HUES48 (cell line): Measurements from ENCODE around the gene ANXA1.
"Not testable (repeated sequence)": the region's sequence is repeated elsewhere in the genome, so short reads cannot be mapped to it uniquely, and the experiment has no call there.

Experiments
- H3K27ac ChIP-seq: one replicate; pipeline ENCODE4 v1.7.0; 2013; ENCODE audit warnings: low read depth, low read length, inconsistent platforms
- H3K27me3 ChIP-seq: 2 replicates; pipeline ENCODE4 v1.6.1; 2013; ENCODE audit warnings: mild to moderate bottlenecking, low read length; ENCODE audit not compliant: control insufficient read depth, insufficient read depth
- H3K36me3 ChIP-seq: 2 replicates; pipeline ENCODE4 v1.6.1; 2013; ENCODE audit warnings: low read length; ENCODE audit not compliant: control insufficient read depth, insufficient read depth
- H3K4me1 ChIP-seq: 2 replicates; pipeline ENCODE4 v1.6.1; 2013; ENCODE audit warnings: mild to moderate bottlenecking, low read length; ENCODE audit not compliant: control insufficient read depth, insufficient read depth
- H3K4me3 ChIP-seq: 2 replicates; pipeline ENCODE4 v1.5.1; 2013; ENCODE audit warnings: mild to moderate bottlenecking, low read depth, low read length
- H3K9ac ChIP-seq: 2 replicates; pipeline ENCODE4 v1.6.1; 2013; ENCODE audit warnings: mild to moderate bottlenecking, low read depth, low read length, moderate library complexity
- H3K9me3 ChIP-seq: 2 replicates; pipeline ENCODE4 v1.6.1; 2013; ENCODE audit warnings: low read length; ENCODE audit not compliant: control insufficient read depth, insufficient read depth

ANXA1 gene

DNA sequence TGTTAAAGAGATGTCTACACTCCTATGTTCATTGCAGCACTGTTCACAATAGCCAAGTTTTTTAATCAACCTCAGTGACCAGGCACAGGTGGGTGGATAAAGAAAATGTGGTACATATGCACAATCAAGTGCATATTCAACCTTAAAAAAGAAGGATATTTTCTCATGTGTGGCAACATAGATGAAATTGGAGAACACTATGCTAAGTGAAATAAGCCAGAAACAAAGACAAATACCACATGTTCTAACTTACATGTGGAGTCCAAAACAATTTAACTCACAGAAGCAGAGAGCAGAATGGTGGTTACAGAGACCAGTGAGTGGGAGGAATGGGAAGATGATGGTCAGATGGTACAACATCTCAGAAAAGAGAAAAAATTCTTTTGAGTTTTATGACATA is 31.8 kb downstream of the ANXA1 start:
- no peak overlapping the region for H3K4me3 ChIP-seq

DNA sequence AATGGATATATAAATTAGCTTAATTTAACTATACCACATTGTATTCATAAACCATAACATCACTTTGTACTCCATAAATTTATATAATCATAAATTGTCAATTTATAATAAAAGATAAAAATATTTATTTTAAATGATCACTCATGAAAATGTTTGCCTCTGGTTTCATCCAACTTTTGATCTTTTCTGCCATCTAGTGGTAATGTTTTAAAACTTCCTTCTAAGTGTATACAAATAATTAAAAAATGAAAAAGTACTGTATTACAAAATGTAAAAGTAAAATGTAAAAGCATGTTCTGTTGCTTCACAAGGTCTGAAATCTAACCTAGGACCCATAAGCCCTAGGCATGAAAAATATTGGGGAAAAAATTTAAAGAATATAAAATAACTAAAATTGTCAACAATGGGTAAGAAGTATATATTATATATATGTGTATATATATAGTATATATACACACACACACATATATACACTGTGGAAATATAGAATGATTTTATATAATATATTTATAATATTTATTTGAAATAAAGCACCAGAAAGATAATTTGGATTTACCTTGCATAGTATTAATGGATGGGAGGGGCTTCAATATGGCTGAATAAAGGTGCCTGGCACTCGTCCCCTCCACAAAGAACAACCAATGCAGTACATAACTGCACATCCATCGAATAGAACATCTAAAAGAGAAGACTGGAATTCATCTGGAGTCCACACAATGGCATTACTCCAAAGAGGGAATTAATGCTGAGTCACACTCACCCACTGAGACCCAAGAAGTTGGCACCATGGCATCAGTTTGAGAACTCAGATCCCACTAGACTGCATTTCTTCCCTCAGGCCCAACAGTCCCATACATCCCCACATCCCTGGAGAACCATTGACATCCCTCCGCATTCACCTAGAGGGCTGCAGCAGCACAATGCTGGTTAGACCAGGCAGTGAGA is 32.5 kb downstream of the ANXA1 start:
- Histone ChIP-seq H3K27ac (no peak overlapping the region), H3K36me3 (no peaks in the 10 kb centered on the region), H3K4me1 (peaks cover 6% of the 10 kb centered on the region; the same call in 1 of the 2 replicates), H3K4me3 (no peak overlapping the region), H3K9ac (no peak overlapping the region), H3K27me3 (no peaks in the 10 kb centered on the region), H3K9me3 (no peaks in the 10 kb centered on the region)

More for the DNA sequence above, 31.8 kb downstream of the ANXA1 start:
- H3K9me3 ChIP-seq: no peaks in the 10 kb centered on the region
- H3K36me3 ChIP-seq: no peaks in the 10 kb centered on the region
- no peak overlapping the region for H3K27ac ChIP-seq
- H3K27me3 ChIP-seq: no peaks in the 10 kb centered on the region
- H3K9ac ChIP-seq: no peak overlapping the region
- peaks cover 6% of the 10 kb centered on the region; the same call in 1 of the 2 replicates for H3K4me1 ChIP-seq

DNA sequence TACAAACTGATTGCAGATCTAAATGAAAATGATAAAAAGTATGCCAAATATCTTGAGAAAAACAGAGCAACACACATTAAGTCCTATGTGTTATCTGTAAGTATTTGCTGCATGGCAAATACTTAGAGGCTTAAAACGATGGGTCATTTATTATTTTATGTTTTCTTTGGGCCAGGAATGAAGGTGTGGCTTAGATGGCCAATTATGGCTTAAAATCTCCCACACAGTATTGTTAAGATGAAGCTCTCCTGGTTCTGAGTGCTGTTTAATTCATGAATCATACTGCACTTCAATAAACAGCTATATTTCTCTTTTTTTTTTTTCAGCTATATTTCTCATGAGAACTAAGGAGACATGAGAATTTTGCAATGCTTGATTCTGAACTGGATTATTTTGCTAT is 39.4 kb downstream of the ANXA1 start:
- not testable (repeated sequence) for H3K36me3 ChIP-seq, H3K9ac ChIP-seq, H3K9me3 ChIP-seq, H3K27me3 ChIP-seq, H3K4me1 ChIP-seq, H3K4me3 ChIP-seq, H3K27ac ChIP-seq

DNA sequence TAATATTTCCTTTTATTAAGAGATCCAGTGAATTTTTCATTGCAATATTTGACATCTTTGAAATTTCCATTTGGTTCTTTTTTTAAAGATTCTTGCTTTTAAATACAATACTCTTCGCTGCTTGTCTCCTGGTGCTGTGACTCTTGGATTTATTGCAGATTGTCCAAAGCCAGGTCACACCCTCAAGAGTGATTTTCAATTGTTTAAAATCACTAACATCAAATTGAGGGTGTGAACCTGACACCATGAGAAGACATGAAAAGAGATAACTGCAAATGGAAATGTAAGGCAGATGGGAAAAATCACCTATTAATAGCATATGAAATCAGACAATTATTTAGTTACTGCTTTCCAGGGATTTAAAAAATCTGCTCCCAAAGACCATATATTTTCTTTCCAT is 42.6 kb downstream of the ANXA1 start:
- H3K9ac ChIP-seq: no peak overlapping the region
- H3K27ac ChIP-seq: no peak overlapping the region

DNA sequence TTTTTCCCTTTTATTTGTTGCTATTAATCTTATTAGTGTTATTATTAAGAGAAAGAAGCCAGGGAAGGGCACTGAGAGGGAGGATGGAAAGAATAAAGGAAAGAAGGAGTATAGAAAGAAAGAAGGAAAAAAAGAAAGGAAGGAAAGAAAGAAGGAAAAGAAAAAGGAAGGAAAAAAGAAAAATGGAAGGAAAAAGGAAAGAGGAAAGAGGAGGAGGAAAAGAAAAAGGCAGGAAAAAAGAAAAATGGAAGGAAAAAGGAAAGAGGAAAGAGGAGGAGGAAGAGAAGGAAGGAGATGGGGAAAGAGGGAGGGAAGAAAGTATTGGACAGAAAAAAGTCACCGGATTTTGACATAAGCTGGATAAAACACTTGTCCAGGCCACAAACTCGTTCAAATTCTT is 47.8 kb downstream of the ANXA1 start:
- Histone ChIP-seq H3K9ac (no peak overlapping the region), H3K9me3 (no peaks in the 10 kb centered on the region), H3K4me3 (no peak overlapping the region), H3K27ac (no peak overlapping the region), H3K36me3 (no peaks in the 10 kb centered on the region), H3K4me1 (peaks cover 12% of the 10 kb centered on the region; the same call in 1 of the 2 replicates), H3K27me3 (no peaks in the 10 kb centered on the region)

More for the DNA sequence above, 42.6 kb downstream of the ANXA1 start:
- H3K36me3 ChIP-seq: no peaks in the 10 kb centered on the region
- H3K27me3 ChIP-seq: no peaks in the 10 kb centered on the region
- no peak overlapping the region for H3K4me3 ChIP-seq
- H3K9me3 ChIP-seq: no peaks in the 10 kb centered on the region
- no peaks in the 10 kb centered on the region for H3K4me1 ChIP-seq

DNA sequence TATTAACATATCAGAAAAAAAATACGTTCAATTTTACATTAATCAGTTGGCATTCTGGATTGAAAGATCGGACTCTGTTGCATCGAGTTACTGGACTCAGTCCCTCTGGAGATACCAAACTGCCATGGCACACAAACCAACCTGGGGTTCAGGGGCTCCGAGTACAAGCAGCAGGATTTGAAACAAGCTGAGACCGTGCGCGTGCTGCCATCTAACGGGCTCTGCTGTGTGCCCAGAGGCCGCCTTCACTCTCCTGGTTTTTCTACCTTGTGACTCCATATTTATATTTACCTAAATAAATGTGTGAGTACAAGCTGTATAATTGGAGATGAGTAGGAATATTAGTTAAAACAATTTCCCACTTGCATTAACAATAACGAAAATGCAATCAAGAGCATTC is 48.2 kb downstream of the ANXA1 start:
- H3K9ac ChIP-seq: no peak overlapping the region
- no peaks in the 10 kb centered on the region for H3K36me3 ChIP-seq
- no peaks in the 10 kb centered on the region for H3K9me3 ChIP-seq
- no peak overlapping the region for H3K4me3 ChIP-seq
- H3K27me3 ChIP-seq: no peaks in the 10 kb centered on the region
- peaks cover 12% of the 10 kb centered on the region; the same call in 1 of the 2 replicates for H3K4me1 ChIP-seq
- no peak overlapping the region for H3K27ac ChIP-seq

DNA sequence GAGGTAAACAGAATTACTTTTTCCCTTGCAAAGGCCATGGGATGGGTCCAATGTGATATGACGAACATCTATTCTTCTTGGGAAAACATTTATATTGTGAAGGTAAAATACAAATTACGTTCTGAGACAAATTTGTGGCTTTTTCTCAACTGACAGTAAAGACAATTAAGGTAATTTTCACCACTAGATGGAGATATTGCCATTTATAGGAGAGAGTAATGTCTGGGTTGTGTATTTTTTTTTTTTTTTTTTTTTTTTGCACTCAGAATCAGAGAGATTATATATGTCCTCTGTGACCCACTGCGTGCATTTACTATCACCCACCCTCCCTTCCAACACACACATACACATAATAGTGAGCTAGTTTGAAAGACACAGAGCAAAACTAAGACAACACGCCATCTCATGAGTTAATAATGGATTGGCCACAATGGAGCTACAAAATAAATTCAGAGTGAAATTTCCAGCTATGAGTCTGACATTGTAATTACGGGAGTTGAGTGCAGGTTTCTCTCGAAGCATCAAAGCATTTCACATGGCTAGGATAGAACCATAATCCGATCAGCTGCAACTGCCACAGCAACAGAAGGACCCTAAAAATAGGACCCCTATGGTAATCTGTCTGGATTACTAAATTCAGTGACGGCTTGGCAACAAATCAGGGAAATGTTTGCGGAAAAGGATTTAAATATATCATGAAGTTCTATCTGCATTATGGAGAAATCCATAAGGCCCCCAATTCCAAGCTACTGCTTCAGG is 49.2 kb downstream of the ANXA1 start:
- Histone ChIP-seq H3K4me1 (peaks cover 12% of the 10 kb centered on the region; the same call in 1 of the 2 replicates), H3K36me3 (no peaks in the 10 kb centered on the region), H3K9ac (no peak overlapping the region), H3K27ac (no peak overlapping the region), H3K27me3 (no peaks in the 10 kb centered on the region), H3K9me3 (no peaks in the 10 kb centered on the region), H3K4me3 (no peak overlapping the region)

DNA sequence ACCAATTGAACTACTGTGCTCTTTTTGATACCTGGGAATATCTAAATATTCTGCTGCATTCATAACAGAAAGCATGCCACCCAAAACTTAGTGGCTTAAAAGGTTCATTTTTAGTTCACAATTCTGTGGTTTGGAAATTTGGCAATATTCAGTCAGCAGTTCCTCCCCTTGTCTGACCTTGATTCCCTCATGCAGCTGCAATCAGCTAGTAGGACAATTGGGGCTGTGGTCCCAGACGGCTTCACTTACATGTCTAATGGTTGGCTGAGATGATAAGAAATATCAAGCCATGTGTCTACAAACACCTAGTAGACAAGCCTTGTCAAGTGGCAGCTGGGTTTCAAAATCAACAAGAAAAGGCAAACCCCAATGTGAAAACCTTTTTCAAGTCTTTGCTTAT is 51.3 kb downstream of the ANXA1 start:
- Histone ChIP-seq H3K27me3 (no peaks in the 10 kb centered on the region), H3K4me1 (peaks cover 12% of the 10 kb centered on the region; the same call in 1 of the 2 replicates), H3K36me3 (no peaks in the 10 kb centered on the region), H3K4me3 (no peak overlapping the region), H3K9me3 (no peaks in the 10 kb centered on the region), H3K27ac (no peak overlapping the region), H3K9ac (no peak overlapping the region)

DNA sequence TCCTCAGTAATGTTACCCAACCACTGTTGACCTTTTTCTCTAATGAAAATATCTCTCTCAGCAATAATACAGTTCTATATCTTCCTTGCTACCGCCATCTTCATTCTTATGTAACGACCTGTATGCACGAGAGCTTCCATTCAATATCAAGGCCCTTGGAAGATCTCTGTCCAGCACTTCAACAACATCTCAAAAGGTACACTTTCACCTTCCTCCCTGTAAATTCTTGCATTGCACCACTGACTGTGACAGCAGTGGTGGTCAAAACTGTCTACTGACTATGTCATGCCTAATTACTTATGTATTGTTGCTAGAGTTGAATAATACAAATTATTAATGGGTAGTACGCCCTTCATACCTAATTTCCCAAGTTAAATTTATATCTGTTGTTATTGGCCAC is 53.3 kb downstream of the ANXA1 start:
- Histone ChIP-seq H3K9me3 (no peaks in the 10 kb centered on the region), H3K4me3 (no peak overlapping the region), H3K4me1 (peaks cover 12% of the 10 kb centered on the region; the same call in 1 of the 2 replicates), H3K27ac (no peak overlapping the region), H3K36me3 (no peaks in the 10 kb centered on the region), H3K9ac (no peak overlapping the region), H3K27me3 (no peaks in the 10 kb centered on the region)

DNA sequence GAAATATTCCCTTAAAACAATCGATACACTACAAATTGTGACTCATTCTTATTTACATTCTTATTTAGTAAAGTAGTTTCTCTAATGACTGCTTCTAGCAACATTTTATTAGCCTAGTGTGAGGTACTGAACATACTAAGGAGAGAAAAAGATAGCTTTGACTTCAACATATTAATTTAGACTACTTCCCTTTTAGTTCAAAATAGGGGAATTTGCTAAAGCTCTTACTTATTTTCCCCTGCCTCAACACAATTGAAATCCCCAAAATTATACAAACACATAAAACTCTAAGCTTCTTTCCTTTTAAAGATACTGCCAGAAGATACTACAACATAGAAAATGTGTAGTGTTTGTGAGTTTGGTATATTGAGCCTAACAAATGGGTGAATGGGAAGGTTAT is 55.2 kb downstream of the ANXA1 start:
- H3K27ac ChIP-seq: no peak overlapping the region

More for the DNA sequence above, 55.2 kb downstream of the ANXA1 start:
- no peaks in the 10 kb centered on the region for H3K9me3 ChIP-seq
- H3K27me3 ChIP-seq: no peaks in the 10 kb centered on the region
- H3K36me3 ChIP-seq: no peaks in the 10 kb centered on the region
- no peak overlapping the region for H3K4me3 ChIP-seq
- 0 out of 2 replicates have a peak, but pooled peaks cover 2% of the 10 kb centered on the region for H3K4me1 ChIP-seq
- no peak overlapping the region for H3K9ac ChIP-seq
